ENCODE results near the gene COX8A. TPM values are rescaled to one million over a fixed set of nuclear protein-coding genes. Genes with fewer than 3 reads are reported as not detected.

The COX8A gene
- total RNA-seq, 4 donors from 2014 or later: 265 to 424 (median 362) TPM

GRCh38 chr11:64020976-64021756 lies 46.7 kb downstream of the COX8A start:
- no peak for DNase-seq (ENCODE audit: low spot score)
- no peak for ATAC-seq (ENCODE audit: low FRiP score)
- TF ChIP-seq CTCF (IDR thresholded peaks at IDR 0.05): no peak

- TF ChIP-seq CTCF (IDR thresholded peaks at IDR 0.05): no peak
- ATAC-seq (ENCODE audit: low FRiP score) (no peak), DNase-seq (ENCODE audit: low spot score) (no peak)
These were observed 47.3 kb downstream of the COX8A start for GRCh38 chr11:64021757-64022093.

DNA sequence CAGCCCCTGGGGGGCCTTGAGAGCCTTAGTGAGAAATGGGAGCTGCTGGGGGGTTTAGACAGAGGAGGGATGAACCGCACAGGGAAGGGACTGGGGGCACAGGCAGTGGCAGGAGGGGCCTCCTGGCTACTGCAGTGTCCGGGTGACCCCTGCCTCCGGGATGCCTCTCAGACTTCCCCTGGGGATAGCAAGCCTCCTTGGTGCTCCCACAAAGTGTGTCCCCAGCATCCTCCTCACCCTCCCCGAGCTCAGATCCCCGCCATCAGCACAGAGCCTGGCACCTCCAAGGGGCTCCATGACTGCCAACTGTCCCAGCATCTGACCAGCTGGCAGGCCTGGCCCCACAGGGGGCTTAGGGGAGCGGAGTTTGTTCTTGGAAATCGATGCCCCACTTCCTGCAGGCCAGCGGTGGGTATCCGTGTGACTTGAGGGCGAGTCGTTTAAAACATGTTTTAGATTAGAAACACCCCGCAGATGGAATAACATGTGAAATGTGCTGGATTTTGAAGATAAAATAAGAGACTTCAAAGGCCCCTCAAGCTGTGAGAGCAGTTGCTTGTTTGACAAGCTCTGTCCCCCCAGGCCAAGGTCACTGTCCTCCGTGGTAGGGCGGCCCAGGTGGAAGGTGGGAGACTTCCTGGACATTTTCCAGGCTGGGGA lies 47.8 kb downstream of the COX8A start:
- DNase-seq (ENCODE audit: low spot score) (no peak), ATAC-seq (ENCODE audit: low FRiP score) (no peak)
- no peak for TF ChIP-seq CTCF (IDR thresholded peaks at IDR 0.05)

- no peak for TF ChIP-seq CTCF (IDR thresholded peaks at IDR 0.05)
- DNase-seq (ENCODE audit: low spot score) (no peak), ATAC-seq (ENCODE audit: low FRiP score) (no peak)
These were observed 49.6 kb downstream of the COX8A start for GRCh38 chr11:64023712-64024710.

DNA sequence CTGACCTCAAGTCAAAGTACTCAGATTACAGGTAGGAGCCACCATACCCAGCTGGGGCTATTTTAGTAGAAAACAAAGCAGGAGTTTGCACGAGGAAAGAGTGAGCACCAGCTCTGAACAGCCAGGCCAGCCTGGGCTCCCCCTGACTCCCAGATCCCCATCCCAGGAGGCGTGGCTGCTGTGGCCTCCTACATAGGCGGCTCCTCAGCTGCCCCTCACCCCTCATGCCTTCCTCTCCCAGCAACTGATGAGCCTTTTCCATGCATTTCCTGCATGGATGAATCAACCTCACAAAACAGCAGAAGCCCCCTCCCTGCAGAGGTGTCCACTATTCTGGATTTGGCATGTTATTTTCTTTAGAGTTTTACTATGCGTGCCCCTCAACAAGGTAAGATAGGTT lies 50.8 kb downstream of the COX8A start:
- no peak for TF ChIP-seq CTCF (IDR thresholded peaks at IDR 0.05)
- no peak for ATAC-seq (ENCODE audit: low FRiP score)

More for the DNA sequence above, 50.8 kb downstream of the COX8A start:
- no peak for DNase-seq (ENCODE audit: low spot score)

Small RNAs within 50 kb of the gene (small RNA-seq; reads per million reads assigned to genes)
- gene RNU6-45P: not detected

Other genes starting within 250 kb of the COX8A start
- gene ZFTA, start 205.8 kb upstream of the COX8A start, total RNA-seq: 10 to 100 TPM; 10.7 to 18.3 (median 15.6) TPM
- gene SPINDOC, start 161.2 kb upstream of the COX8A start, total RNA-seq: 10 to 100 TPM in 1 of 4 donors, 1 to 10 TPM in 3; 7.3 to 12.8 (median 8.6) TPM
- gene MARK2, start 135.5 kb upstream of the COX8A start, total RNA-seq: 10 to 100 TPM; 14.8 to 27.1 (median 23.4) TPM
- gene RCOR2, start 57.5 kb upstream of the COX8A start, total RNA-seq: under 1 TPM in 1 of 4 donors, not detected in 3; 0.32 TPM
- 10 to 100 TPM in 2 of 4 donors, 1 to 10 TPM in 2; 5.4 to 14.5 (median 8.2) TPM for gene NAA40, start 35.6 kb upstream of the COX8A start, total RNA-seq
- gene OTUB1, start 11.8 kb downstream of the COX8A start, total RNA-seq: 10 to 100 TPM; 44.4 to 59.2 (median 52.5) TPM
- gene FLRT1, start 61.3 kb downstream of the COX8A start, total RNA-seq: not detected
- gene MACROD1, start 191.5 kb downstream of the COX8A start, total RNA-seq: 10 to 100 TPM; 13.8 to 40.9 (median 26.2) TPM
- gene STIP1, start 211.6 kb downstream of the COX8A start, total RNA-seq: 100 to 1,000 TPM in 2 of 4 donors, 10 to 100 TPM in 2; 73.0 to 174 (median 135) TPM
- gene FERMT3, start 232.1 kb downstream of the COX8A start, total RNA-seq: 100 to 1,000 TPM in 1 of 4 donors, 10 to 100 TPM in 3; 35.0 to 101 (median 45.6) TPM